Measurements from ENCODE around the gene ACTN1. TPM values are rescaled to one million over a fixed set of nuclear protein-coding genes. Genes with fewer than 3 reads are reported as not detected.

Gene ACTN1
- total and polyA plus RNA-seq, 10 of the 15 experiments (the other 5 are each of a cell fraction or from before 2014, with no cell fraction given): 0.14 to 39.4 (median 2.6) TPM

- no peaks in the 10 kb centered on the region for H3K79me2 ChIP-seq (ENCODE audit: control insufficient read depth, insufficient read depth, low read length)
- ChIA-PET RAD21 (ENCODE audit: unreplicated experiment) (no interaction called here), SMC1A (ENCODE audit: uncharacterized antibody, unreplicated experiment) (interaction anchor here (0.7 kb wide), 3 partner anchors 11 to 256 kb away, joined by 3 to 4 read pairs (median 4); no protein-coding TSS in a partner anchor), POLR2A (no interaction called here), CTCF (interaction anchor here (0.6 kb wide), 2 partner anchors 16 to 641 kb away, joined by 3 to 4 read pairs; no protein-coding TSS in a partner anchor)
- H3K9me3 ChIP-seq (replicated peaks; ENCODE audit: control insufficient read depth, insufficient read depth, low read length): no peaks in the 10 kb centered on the region
- no peak overlapping the region for H3K27ac ChIP-seq (ENCODE audit: control insufficient read depth, insufficient read depth)
- DNase-seq (ENCODE audit: low read depth, low spot score): no peak
- WGBS (ENCODE audit: insufficient coverage, insufficient replicate concordance, low lambda C conversion rate, missing lambda C conversion rate): 73% methylated on average over 9 of the region's 9 CpGs
- H3K4me3 ChIP-seq: no peak overlapping the region
- no peaks in the 10 kb centered on the region for H3K36me3 ChIP-seq (ENCODE audit: control insufficient read depth in 2 of 2, insufficient read depth in 2 of 2, low read length in 1 of 2)
- no TSS peak for BruUV-seq (replicated peaks)
- intact Hi-C loops (cut with micrococcal nuclease; ENCODE audit: unreplicated experiment) (no loop called here), in situ Hi-C loops (cut with MboI) (no loop called here)
- H3K4me1 ChIP-seq (ENCODE audit: control insufficient read depth, insufficient read depth, low read length): no peaks in the 10 kb centered on the region
- H3K4me2 ChIP-seq (ENCODE audit: control insufficient read depth, insufficient read depth): no peak overlapping the region
- no peaks in the 10 kb centered on the region for H3K27me3 ChIP-seq (replicated peaks in 1 of 2; ENCODE audit: control insufficient read depth in 2 of 2, insufficient read depth in 2 of 2, low read length in 1 of 2)
- no peaks in the 10 kb centered on the region; the same call in 1 of the 2 replicates for H4K20me1 ChIP-seq (ENCODE audit: control insufficient read depth, insufficient read depth)
- no peak overlapping the region for H3K9ac ChIP-seq (ENCODE audit: control insufficient read depth, insufficient read depth, low read length)
- no peak for FAIRE-seq
- no peak for ATAC-seq
- no peak overlapping the region for H2AFZ ChIP-seq (ENCODE audit: control insufficient read depth, low read depth, low read length)
- TF ChIP-seq NR2C1 (IDR thresholded peaks at IDR 0.05) (no peak), CREB1 (IDR thresholded peaks at IDR 0.05; ENCODE audit: low read depth) (no peak), FOXK2 (IDR thresholded peaks at IDR 0.05) (no peak), SIN3A (IDR thresholded peaks at IDR 0.05; ENCODE audit: low read depth, low read length) (no peak), POU2F2 (IDR thresholded peaks at IDR 0.05; ENCODE audit: borderline replicate concordance, low read depth, low read length) (no peak), BCLAF1 (IDR thresholded peaks at IDR 0.05) (no peak), MXI1 (IDR thresholded peaks at IDR 0.05; ENCODE audit: low read depth, low read length) (no peak), E2F8 (IDR thresholded peaks at IDR 0.05; ENCODE audit: low read depth, partially characterized antibody) (no peak), USF1 (IDR thresholded peaks at IDR 0.05; ENCODE audit: borderline replicate concordance, extremely low read length, insufficient read depth, low read depth, low read length) (no peak), NKRF (conservative IDR thresholded peaks at IDR 0.05) (no peak), SIX5 (IDR thresholded peaks at IDR 0.05; ENCODE audit: low read depth, low read length, severe bottlenecking) (no peak)
Measured at GRCh38 chr14:68934066-68934465, 45.0 kb downstream of the ACTN1 start.

All from GM12878 (cell line).